Uterine smooth muscle cell (primary cell): ENCODE data around the gene URI1. TPM values are rescaled to one million over a fixed set of nuclear protein-coding genes. Genes with fewer than 3 reads are reported as not detected.

Experiments used
- total RNA-seq: library from RNA; depleted of rRNA; stranded (reverse); fragments of >200 nt; gene quantifications from 2 replicates; pipeline ENCODE4 v1.2.3, GENCODE V29; 2014

URI1 gene
- 72.8 and 87.0 TPM in 2 replicates for total RNA-seq

GRCh38 chr19:29941828-29942403 is at the start of gene URI1:
TSS of gene URI1 (plus strand) at chr19:29942239. CDS start at chr19:29942548, 309 bp downstream.

Other genes with a start within 250 kb of the URI1 start
- gene C19orf12, start 227.0 kb upstream of the URI1 start, total RNA-seq: 23.1 and 28.9 TPM in 2 replicates
- gene CCNE1, start 130.2 kb upstream of the URI1 start, total RNA-seq: 5.4 and 5.6 TPM in 2 replicates